GM21529 (cell line): ENCODE results near the gene FRMD6.

Source experiments
- ATAC-seq: cut with Tn5 transposase; IDR thresholded peaks from one replicate; pipeline ENCODE4 v1.9.1; 2021; ENCODE audit not compliant: unreplicated experiment

The FRMD6 gene

DNA sequence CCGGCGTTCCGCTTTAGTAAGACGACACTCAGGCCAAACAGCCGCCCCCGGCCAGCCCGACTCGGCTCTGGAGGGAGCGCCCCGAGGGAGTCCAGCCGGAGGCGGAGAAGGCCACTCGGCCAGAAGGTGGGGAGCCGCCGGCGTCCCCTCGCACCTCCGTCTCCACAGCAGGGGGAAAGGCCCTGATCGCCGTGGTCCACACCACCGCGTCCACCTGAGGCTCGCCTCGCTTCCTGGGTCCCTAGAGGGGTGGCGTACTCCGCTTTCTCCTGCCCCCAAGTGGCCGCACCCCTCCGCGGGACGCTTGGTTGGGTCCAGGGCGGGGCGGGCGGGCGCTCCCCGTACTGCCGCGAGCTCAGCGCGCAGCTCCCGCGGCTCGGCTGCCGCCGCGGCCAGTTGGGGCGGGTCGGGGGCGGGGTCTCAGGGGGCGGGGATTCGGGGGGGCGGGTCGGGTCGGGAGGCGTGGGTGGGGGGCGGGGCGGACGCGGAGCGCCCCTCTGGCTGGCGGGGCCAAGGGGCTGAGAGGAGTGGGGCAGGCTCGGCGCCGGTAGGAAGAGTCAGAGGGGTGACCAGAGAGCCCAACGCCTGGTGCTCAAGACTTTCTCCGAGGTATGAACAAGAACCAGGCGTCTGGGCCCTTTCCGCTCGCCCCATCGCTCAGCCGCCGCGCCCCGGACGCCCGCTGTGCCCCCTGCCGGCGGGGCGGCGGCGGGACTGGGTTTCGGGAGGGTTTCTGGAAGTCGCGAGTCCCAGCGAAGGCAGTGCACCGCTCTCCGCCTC, at the start of gene FRMD6:
FRMD6 (plus strand) TSS at position 523 of the 780 bp plus-strand sequence. CDS start 37,927 bp downstream, outside the sequence.
- peak; percentile 78 for ATAC-seq

DNA sequence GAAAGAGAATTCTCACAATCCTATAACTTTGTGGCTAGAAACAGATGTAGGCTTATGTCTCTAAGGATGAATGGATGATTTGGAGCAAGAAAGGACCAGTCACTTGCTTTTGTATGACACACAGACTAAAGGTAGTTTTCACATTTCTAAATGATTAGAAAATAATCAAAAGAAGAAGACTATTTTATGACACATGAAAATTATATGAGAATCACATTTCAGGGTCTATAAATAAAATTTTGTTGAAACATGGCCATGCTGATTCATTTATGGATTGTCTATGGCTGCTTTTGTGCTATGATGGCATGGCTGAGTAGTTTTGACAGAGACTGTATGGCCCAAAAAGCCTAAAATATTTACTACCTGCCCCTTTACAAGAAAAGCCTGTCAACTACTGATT, 49.4 kb upstream of the FRMD6 start:
- ATAC-seq, result no peak

DNA sequence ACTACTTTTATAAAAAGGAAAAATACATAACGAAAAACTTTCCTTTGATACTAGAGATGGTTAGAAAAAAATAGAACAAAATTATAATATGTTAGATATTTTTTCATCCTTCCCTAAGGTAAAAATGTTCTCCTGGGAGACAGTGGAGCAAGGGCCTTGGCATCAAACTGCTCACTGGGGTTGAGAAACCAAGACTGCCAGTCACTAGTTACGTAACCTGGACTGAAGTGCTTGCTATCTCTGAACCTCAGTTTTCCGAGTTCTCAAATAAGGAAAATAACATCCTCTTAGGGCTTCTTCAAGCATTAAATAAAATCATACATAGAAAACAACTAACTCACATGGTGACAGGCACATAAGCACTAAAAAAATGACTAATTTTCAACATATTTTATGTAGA, 48.2 kb upstream of the FRMD6 start:
- no peak for ATAC-seq

DNA sequence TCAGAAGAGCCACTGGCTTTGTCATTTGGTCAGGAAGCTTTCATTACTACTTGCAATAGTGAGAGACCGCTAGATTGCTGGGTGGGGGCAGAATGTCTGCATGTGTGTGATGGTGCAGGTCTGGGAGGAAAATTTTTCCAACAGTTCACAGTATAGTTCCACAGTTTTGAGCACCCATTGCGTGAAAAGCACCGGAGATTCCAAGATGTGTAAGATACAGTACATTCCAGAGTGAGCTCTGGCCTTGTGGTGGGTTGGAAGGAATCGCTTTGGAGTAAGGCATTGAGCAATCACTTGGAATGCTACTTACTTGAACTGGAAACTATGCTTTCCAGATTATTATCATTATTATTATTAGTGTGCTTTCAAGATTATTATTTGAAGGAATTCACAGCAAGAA, 47.6 kb upstream of the FRMD6 start:
- no peak for ATAC-seq

DNA sequence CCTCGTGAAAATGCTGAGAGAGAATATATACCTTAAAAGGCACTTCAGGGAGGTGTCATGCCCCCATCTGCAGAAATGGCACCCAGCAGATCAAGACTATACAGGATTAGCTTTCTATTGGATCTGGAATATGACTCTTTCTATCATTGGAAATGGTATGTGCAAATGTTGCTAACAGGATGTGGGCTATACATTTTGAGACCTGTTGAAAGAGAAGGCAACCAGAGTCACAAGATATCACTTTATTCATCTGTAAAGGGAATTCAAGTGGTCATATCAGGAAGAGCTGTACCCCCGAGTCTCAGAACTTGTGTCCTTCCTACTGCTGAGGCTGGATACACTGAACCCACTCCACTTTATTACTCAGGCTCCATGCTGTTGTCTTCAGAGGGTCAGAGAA, 46.1 kb upstream of the FRMD6 start:
- no peak for ATAC-seq

DNA sequence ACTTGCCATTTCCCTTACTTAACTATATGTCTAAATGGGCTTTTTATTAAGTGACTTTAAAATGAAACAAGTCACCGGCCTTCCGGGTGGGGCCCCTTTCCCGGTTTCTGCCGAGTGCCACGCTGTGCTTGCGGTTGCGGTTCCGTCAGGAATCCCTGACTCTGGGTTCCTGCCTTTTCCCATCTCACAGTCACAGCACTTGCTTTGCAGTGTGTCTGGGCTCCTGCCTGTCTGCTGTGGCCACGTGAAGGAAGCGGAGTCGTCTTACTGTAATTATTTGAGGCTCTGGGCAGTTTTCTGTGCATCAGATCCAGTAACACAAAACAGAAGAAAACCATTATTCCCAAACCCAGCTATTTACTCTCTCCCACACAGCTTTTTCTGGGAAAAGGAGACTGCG, 44.0 kb upstream of the FRMD6 start:
- no peak for ATAC-seq

DNA sequence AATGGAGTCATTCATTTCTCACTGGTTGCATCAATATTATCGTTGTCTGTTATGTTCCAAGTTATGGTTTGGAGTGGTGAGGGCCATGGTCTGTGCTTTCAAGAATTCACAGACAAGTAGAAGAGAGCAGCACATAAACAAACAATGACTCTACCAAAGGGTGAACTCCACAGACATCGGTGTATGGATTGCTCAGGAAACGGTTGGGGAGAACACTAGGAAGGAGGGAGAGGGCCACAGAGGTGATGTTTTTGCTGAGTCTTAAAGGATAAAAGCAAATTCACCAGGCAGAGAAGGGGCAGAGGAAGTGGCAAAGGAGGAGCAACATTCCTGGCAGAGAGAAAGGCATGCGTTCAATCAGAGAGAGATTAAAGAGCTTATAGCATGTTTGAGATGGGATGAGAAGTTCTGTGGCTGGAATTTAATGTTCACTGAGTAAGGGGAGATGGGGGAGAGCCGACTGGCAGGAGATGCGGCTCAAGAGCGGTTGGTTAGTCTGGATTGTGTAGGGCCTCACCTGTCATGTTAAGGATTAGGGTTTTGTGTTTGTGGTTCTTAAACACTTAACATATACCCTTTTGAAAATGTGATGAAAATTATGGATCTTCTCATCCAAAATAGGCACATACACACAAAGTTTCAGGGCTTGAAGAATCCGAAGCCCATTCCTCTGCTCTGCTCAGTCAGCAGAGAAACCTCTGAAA, 42.3 kb upstream of the FRMD6 start:
- ATAC-seq, result no peak

DNA sequence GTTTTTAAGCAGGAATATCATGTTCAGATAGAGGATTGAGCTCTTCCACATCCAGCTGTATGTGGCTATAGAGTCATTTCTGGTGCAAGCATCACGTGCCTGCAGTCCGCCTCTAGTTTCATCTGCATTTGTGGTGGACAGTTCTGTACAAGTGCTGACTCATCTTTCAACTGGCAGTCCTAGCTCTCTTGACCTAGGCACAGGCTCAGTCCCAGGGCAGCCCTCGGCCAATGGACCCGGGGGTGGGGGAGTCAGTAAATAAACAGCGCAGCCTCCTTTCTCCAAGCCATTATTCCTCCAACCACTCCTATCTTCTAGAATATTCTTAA, 41.8 kb upstream of the FRMD6 start:
- peak; percentile 75 for ATAC-seq

DNA sequence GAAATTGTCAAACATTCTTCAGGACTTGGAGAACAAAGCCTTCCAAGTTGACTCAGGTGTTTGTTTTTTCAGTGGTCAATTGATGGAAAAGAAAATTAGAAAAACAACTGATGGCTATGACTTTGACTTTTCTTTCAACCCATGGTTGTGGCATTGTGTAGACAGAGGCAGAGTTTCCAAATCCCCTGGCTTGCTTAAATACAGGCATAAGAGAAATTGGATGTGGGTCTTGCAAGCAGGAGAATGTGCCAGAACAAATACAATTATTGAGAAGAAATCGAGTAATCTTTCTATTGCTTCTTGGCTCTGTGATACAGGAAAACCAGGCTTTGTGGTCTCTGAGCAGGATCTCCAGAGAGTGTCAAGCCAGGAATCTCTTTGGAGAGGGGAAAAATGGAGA, 40.9 kb upstream of the FRMD6 start:
- ATAC-seq, result no peak

DNA sequence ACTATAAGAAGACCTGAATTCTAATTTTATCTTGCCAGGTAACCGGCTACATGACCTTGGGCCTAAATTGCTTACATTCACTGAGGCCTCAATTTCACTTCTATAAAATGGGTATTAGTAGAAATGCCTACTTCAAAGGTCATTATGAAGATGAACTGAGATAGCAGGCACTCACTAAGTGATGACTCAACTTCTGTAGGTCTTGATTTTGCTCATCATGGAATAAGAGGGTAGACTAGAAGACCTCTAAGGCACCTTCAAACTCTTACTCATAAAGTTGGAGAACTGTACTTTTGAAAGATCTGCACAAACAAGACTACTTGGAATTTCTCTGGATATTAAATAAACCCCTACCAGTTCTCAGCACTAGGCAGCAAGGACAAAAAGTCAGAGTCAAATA, 39.3 kb upstream of the FRMD6 start:
- ATAC-seq, result no peak

DNA sequence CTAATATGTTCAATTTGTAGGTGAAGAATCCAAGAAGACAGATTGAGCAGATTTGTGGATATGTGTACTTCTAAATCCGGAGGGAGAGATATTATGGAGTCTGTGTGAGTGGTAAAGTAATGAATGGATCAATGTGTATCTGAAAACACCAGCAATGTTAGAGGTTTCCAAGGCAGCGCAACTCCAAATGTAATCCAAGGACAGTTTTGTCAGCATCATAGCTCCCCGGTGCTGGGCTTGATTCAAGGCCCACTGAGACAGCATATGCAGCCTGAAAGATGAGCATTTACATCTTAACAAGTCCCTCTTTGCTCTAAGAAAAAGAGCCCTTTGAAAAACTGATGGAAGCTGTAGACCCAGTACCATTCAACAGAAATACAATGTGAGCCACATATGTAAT, 38.3 kb upstream of the FRMD6 start:
- no peak for ATAC-seq

DNA sequence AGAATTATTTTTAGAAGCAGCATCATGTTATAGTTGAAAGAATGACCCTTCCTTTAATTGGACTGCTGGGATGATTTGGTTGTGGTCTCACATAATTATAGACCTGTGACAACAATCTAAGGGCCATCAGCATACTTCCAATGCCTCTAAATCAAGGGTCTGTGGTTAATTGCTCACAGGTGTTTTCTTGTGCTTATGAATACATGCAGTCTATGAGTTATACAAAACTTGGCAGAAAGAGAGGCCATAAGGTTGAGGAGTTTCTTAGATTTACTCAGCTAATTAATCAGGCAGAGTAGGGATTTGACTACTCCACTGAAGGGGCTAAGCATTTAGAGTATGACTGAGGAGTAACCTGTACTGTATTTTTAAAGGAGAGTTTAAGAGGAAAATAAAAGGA, 37.0 kb upstream of the FRMD6 start:
- ATAC-seq, result no peak

DNA sequence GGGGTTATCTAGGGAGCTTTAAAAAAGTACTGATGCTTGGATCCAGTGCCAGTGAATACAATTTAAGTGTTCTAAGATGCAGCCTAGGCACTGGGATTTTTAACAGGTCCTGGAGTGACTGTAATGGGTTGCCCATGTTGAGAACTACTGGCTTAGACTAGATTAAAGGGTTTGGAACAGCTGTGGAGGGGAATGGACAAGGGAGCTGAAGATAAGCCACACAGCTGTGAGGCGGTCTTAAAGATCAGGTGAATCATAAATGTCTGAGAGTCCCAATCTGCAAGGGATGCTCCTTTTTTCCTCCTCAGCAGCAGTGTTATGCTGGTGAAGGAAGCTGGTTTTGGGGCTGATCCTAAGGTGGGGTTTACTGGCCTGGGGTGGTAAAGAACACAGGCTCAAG, 35.5 kb upstream of the FRMD6 start:
- ATAC-seq, result no peak

DNA sequence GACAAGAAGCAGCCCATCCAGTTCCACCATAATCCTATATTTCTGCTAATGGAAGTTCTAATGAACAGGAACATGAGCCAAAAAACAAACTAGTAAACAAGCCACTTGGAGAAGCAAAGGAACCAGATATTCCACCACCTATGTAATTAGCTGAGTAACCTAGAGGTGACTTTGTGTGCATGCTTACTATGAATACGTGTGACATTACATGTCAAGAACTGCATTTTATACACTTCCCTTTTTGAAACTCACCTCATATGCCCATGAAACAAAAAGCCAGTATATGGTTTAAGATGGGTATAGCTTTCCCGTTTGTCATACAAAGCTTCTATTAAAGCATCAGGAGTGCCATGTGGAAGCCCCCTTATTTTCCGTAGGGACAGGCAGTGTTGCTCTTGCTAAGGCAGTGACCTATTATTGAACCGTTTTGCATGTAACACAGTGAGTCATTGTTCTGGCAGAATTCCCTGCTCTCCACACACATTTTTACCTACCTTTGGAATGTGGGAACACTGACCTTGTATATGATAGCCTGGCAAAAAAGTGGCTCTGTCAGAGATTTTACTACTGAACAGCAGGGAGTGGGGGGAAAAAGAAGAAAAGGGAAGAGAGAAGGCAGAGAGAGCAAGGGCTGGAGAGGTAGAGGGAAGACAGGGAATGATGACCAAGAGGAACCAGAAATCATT, 34.8 kb upstream of the FRMD6 start:
- no peak for ATAC-seq

DNA sequence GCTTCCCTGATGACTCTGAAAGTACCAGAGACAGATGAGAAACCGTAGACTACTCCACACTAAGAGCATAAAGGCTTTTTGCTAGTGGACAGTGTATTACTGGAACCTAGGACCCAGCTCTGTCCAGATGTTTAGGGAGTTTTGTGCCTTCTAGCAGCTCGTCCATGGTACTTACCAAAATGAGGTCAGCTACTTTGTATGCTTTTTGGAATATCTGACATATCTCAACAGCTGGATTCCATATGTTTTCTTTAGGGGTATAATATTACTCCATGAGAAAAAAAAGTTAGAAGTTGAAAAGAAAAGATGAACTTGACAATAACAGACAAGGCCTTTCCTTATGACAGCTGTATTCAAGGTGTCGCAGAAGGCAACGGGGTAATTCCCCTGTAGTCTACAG, 32.1 kb upstream of the FRMD6 start:
- no peak for ATAC-seq

DNA sequence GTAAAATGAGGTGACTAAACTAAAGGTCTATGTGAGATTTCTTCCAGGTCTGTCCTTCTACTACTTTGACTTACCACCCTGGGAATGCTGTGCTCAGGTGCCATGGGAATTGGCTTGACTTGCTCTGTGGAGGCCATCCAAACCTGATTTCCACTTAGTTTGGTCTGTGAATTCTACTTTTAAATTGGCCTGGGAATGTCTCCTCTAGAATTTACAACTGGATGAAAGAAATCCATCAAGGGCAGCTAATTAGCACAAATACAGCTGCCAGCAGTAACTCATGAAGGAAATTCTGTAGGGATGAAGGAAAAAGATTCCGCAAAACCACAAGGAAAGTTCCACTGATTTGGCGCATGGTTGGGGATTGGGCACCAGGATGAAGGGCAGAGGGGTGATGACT, 31.7 kb upstream of the FRMD6 start:
- no peak for ATAC-seq

DNA sequence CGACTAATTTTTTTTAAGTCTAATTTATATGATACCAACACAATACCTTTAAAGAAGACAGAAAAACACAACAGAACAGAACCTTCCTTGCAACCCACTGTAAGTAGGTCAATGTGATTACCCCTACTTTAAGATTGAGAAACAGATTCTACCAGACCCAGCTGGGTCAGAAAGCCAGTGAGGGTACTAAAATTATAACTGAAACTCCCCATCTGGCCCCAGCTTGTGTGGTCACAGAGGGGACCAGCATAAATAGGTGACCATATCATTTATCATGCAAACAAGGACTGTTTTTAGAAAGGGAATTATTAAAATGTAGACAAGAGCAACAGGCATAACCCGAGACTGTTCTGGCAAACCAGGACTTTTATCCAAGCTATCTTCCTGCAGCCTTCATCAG, 30.1 kb upstream of the FRMD6 start:
- ATAC-seq, result peak; percentile 54

DNA sequence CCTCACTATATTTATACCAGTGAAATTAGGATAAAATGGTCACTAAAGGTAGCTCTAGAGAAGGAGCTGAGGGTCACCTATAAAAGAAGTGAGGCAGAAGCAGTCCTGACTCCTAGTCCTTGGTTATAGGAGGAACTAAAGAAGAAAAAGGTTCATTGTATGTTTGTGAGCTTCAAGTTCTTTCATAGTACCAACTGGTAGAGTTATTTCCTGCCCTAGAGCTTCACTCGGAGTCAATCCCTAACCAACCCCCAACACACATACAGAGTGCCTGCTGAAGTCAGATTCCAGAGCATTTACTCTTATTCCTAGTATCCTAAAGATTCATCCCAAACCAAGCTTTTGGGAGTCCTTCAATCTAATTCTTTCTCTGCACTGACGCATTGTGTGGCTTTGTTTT, 29.3 kb upstream of the FRMD6 start:
- no peak for ATAC-seq

DNA sequence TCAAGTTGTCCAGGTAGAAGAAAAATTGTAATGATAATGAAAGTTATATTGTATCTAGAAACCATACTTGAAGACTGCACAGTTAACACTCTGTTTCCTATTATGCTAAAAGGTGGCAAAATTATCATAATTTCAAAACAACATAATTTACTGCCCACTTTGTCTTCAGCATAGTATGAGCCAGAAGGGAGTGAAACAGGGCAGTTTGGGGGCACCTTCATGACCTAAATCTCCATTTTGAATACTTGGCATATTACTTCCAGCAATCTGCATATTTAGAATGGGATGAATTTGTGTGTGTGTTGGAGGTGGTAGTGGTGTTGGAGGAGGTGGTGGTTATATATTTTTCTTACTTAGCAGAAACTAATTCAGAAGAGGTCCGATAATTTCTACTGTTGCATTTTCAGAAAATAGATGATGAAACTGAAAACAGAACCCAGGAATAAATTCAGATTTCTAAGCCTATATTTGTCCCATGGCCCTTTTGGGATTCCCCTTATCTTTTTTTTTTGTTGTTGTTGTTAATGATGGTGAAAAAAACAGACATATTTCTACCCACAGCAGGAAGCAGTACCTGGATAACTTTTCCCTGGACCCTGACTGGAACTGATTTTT, 26.6 kb upstream of the FRMD6 start:
- ATAC-seq, result no peak

DNA sequence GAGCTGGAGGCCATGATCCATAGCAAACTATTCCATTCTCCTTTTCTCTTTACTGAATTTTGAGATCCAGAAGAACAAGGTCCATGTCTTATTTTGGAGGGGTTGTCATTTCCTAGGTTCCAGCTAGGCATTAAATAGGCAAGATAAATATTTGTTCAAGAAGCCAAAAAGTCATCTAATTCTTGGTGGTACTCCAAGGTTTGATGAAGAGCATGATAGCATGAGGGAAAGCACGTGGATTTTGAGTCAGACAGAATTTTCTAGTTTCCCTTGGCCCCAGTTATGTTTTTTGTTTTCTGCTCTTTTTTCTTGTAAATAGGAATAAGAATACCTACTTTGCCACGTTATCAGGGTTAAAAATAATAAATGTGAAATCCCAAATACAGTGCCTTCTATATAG, 25.5 kb upstream of the FRMD6 start:
- no peak for ATAC-seq

DNA sequence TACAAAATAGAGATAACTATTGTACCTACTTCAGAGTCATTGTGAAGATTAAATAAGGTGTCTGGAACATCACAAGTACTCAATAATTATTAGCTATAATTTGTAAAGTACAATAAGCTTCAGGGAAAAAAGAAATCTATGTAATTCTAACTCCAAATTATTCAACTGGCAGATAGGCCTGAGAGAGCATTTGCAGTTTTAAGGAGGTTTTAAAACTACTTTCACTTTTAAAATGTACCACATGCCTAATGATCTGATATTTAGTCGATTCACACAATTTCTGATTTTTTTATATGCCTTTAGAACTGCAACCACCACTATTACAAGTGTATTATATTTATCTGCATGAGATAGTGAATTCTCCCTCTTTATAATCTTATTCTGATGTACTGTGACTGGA, 24.9 kb upstream of the FRMD6 start:
- ATAC-seq, result no peak

DNA sequence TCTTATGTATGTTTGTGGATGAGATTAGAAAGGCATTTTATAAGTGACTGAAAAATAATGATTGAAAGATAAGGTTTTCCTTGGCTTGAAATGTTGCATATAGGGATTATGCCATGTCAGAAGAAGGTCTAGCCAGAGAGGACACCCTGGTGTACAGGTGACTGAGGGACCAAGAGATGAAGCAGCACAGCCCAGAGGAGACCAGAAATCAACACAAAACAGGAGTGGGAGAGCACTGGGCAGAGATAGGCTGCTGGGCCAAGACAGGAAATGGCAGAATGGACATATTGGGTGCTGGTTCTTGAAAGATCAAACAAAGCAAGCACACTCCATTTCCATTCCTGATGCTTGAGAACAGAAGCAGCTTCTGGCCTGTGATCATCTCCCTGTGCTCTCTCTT, 24.4 kb upstream of the FRMD6 start:
- ATAC-seq, result no peak
